Esophagus squamous epithelium (tissue), 4 donors: ENCODE measurements around the gene FGFR3.

Source experiments
- POLR2A ChIP-seq, 4 donors: fragments of 450-650 bp; IDR thresholded peaks; one replicate each; pipeline ENCODE4 v1.6.1; 2017; ENCODE audit warnings: antibody characterized with exemption in 4 of 4, mild to moderate bottlenecking in 4 of 4, moderate library complexity in 3 of 4
- TF ChIP-seq, protein P1 (sequence below), 6 experiments: fragments of 450-650 bp in 4 of 6; fragments of 200-600 bp in 2 of 6; sonication (generic) in 2 of 6; IDR thresholded peaks; one replicate each; pipeline ENCODE4 v1.5.1; 2016 to 2019; ENCODE audit warnings: antibody characterized with exemption in 6 of 6, mild to moderate bottlenecking in 4 of 6, moderate library complexity in 4 of 6

DNA sequence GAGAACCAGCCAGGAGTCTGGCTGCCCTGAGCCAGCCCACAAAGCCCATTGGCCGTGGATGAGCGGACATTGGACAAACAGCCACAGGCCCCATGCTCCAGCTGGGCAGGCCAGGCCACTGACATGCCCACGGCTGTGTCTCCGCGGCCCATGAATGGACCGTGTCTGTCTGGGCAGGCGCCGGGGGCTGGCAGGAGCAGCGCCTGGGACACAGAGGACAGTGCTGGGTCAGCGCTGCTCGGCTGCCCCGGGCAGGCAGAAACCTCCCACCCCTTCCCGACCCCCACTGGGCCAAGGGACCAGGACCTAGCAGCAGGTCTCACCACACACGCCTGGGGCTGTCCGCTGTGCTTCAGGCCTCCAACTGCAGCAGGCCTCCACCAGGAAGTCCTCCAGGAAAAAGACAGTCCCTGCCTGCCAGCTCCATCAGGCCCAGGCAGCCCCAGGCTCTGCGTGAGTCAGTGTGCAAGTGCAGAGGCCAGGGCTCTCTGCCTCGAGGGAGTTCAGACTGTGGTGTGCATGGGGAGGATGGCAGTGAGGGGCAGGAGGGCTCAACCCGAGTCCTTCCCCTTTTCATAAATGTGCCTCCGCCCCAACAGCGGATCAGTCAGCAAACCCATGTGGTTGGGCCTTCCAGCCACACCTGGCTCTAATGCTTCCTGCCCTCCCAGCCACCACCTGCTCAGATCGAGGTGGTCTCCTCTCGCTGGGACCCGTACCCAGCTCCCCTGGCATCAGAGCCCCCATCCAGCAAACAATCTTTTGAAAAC, 17.2 kb upstream of the FGFR3 start:
- TF ChIP-seq, protein P1, sequence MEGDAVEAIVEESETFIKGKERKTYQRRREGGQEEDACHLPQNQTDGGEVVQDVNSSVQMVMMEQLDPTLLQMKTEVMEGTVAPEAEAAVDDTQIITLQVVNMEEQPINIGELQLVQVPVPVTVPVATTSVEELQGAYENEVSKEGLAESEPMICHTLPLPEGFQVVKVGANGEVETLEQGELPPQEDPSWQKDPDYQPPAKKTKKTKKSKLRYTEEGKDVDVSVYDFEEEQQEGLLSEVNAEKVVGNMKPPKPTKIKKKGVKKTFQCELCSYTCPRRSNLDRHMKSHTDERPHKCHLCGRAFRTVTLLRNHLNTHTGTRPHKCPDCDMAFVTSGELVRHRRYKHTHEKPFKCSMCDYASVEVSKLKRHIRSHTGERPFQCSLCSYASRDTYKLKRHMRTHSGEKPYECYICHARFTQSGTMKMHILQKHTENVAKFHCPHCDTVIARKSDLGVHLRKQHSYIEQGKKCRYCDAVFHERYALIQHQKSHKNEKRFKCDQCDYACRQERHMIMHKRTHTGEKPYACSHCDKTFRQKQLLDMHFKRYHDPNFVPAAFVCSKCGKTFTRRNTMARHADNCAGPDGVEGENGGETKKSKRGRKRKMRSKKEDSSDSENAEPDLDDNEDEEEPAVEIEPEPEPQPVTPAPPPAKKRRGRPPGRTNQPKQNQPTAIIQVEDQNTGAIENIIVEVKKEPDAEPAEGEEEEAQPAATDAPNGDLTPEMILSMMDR (IDR thresholded peaks at IDR 0.05) = no peak
- no peak for TF ChIP-seq POLR2A (IDR thresholded peaks at IDR 0.05)
